Loucy (cell line): Measurements from ENCODE around the gene RANBP9.

Experiments used
- CTCF ChIP-seq: fragments of 200-600 bp; sonication (generic); conservative IDR thresholded peaks from 2 replicates; pipeline ENCODE4 v1.5.1; 2014; ENCODE audit warnings: mild to moderate bottlenecking, antibody characterized with exemption, low read length
- EZH2phosphoT487 ChIP-seq: fragments of 200-600 bp; IDR thresholded peaks from 2 replicates; pipeline ENCODE4 v1.6.1; 2018; ENCODE audit warnings: antibody characterized with exemption, mild to moderate bottlenecking, moderate library complexity, borderline replicate concordance

DNA sequence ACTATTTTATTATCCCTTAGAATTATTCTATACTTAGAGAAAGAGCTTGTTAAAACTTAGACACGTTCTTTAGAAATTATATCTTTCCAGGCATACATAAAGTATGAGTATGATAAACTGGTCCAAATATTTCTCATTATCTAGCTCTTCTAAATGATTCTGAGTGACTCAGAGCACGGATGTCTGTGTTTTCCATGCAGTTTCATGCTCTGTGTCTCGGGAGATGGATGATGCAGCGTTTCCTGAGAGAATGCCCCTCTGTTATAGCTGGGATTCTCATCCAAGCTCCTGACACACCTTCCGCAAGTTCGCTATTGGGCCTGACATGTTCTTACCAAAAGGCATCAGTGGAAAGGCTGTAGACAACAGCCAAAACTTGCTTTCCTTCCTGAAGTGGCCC is 117.9 kb downstream of the RANBP9 start:
- TF ChIP-seq CTCF = no peak
- TF ChIP-seq EZH2phosphoT487 = no peak
